HL-60 (cell line): ENCODE measurements around the gene ASB16.

Source experiments
- DNase-seq, 2 experiments: peaks; one replicate each; pipeline ENCODE4 v3.0.0-alpha.2; 2010 to 2020; ENCODE audit warnings: low read depth in 1 of 2, low spot score in 1 of 2
- H3K27ac ChIP-seq: fragments of 250-450 bp; sonication (Bioruptor Pico); replicated peaks from 2 replicates; pipeline ENCODE4 v1.5.1; 2020; ENCODE audit warnings: mild to moderate bottlenecking, moderate library complexity
- H3K27me3 ChIP-seq: fragments of 250-450 bp; sonication (Bioruptor Pico); 2 replicates; pipeline ENCODE4 v1.5.1; 2021; ENCODE audit warnings: mild to moderate bottlenecking, moderate library complexity; ENCODE audit not compliant: insufficient read depth, poor library complexity, severe bottlenecking
- H3K4me3 ChIP-seq: replicated peaks from 2 replicates; pipeline ENCODE4 v1.5.1; 2011; ENCODE audit warnings: mild to moderate bottlenecking, control low read depth, low read length; ENCODE audit not compliant: insufficient read depth
- CTCF ChIP-seq: IDR thresholded peaks from one replicate; pipeline ENCODE4 v1.5.1; 2011; ENCODE audit warnings: low read length, control low read depth, inconsistent platforms; ENCODE audit not compliant: insufficient read depth
- GABPA ChIP-seq: IDR thresholded peaks from 2 replicates; pipeline ENCODE4 v1.6.1; 2012; ENCODE audit warnings: low read depth
- POLR2AphosphoS5 ChIP-seq: IDR thresholded peaks from 2 replicates; pipeline ENCODE4 v1.6.1; 2012; ENCODE audit warnings: low read depth
- REST ChIP-seq: IDR thresholded peaks from 2 replicates; pipeline ENCODE4 v1.6.1; 2012; ENCODE audit warnings: low read depth; ENCODE audit not compliant: insufficient replicate concordance
- SPI1 ChIP-seq: IDR thresholded peaks from 2 replicates; pipeline ENCODE4 v1.6.1; 2012; ENCODE audit warnings: low read depth, mild to moderate bottlenecking, borderline replicate concordance

ASB16 gene

GRCh38 chr17:44214896-44215295, 44.4 kb downstream of the ASB16 start:
- TF ChIP-seq CTCF (no peak), SPI1 (no peak)
- DNase-seq: no peak
- Histone ChIP-seq H3K4me3 (no peak overlapping the region), H3K27ac (no peak overlapping the region), H3K27me3 (no peaks in the 10 kb centered on the region)

GRCh38 chr17:44216173-44216572, 45.7 kb downstream of the ASB16 start:
- Histone ChIP-seq H3K27me3 (no peaks in the 10 kb centered on the region), H3K27ac (no peak overlapping the region), H3K4me3 (no peak overlapping the region)
- DNase-seq: no peak
- no peak for TF ChIP-seq REST
- no peak for TF ChIP-seq SPI1
- TF ChIP-seq POLR2AphosphoS5: no peak
- TF ChIP-seq GABPA: no peak
- no peak for TF ChIP-seq CTCF

GRCh38 chr17:44216694-44217093, 46.2 kb downstream of the ASB16 start:
- TF ChIP-seq REST (no peak), SPI1 (no peak), CTCF (no peak), POLR2AphosphoS5 (no peak)
- no peaks in the 10 kb centered on the region for H3K27me3 ChIP-seq
- no peak for DNase-seq
- peak overlapping the region; percentile 67 for H3K4me3 ChIP-seq
- H3K27ac ChIP-seq: no peak overlapping the region

GRCh38 chr17:44217738-44218343, 47.3 kb downstream of the ASB16 start:
- peak overlapping the region; percentile 91 for H3K27ac ChIP-seq
- TF ChIP-seq GABPA (no peak), CTCF (no peak)
- DNase-seq: no peak
- H3K4me3 ChIP-seq: peak overlapping the region; percentile 67
- no peaks in the 10 kb centered on the region for H3K27me3 ChIP-seq
